HG03432 (cell line): Measurements from ENCODE around the gene RETREG1.
"Not testable (repeated sequence)": the region's sequence is repeated elsewhere in the genome, so short reads cannot be mapped to it uniquely, and the experiment has no call there.

Source experiments
- ATAC-seq: cut with Tn5 transposase; IDR thresholded peaks from one replicate; pipeline ENCODE4 v1.9.1; 2021; ENCODE audit warnings: mild to moderate bottlenecking, moderate library complexity; ENCODE audit not compliant: unreplicated experiment

The RETREG1 gene

DNA sequence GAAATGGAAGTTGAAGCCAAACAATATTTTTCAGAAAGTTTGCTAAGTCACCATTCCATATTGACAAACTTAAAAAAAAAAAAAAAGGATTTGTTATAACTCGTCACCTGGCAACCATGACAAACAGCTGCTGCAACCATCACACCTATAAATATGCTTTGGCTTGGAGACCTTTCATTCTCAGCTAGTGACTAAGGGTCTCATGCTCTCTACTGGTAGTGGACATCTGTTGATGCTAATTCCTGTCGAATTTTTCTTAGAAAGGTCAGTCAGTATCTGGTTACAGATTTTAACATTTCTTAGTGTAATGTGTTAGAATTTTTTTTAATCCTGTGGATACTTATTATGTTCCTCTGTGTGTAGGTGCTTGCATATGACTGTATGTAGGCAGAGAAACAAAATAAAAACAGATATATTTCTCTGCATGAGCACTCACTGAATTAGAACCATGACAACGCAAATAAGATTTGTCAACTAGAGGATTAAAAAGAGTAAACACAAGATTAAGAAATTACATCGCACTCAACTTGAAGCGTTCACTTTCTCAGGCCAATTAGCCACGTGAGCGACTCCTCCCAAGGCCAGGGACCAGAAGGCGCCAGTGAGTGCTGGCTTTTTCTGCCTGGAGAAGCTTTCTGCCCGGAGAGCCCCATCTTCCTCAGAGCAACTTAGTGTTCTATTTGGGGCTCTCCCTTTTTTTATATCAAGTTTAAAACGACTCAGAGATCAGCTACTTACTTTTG lies 124.2 kb downstream of the RETREG1 start:
- no peak for ATAC-seq

DNA sequence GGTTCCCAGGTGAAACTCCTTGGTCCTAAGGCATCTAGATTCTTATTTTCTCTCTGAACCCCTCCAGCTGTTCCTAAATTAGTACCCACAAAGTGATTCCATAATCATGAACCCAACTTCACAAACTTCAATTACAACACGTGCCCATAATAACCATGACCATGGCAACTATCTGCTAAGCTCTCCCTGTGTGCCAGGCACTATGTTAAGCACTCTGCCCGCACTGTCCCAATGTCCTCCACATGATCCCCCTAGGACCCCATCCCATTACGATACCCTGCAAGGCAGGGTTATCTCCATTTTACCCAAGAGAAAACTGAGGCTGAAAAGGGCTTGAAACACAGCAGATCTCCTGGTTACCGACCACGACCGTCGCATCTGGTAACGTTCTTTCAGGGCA lies 125.9 kb downstream of the RETREG1 start:
- ATAC-seq: no peak

DNA sequence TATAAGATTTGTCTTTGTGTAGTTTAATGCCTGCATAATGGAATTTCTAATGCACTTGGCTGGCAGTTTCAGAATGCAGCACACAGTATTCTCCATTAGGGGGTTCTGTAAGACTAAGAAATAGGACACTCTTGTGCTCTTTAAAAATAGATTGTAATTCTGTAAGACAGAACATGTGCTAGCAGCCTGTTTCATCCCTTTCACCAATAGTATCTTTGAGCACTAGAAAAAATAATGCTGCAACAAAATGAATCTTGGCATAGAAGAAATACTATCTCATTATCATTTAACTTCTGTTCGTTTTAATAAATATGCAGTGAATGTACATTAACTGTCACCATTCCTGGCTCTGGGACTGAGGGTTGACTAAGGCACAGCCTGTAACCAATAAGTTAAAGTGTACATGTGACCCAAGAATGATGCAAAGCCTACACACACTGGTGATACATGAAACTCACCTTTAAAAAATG lies 127.4 kb downstream of the RETREG1 start:
- ATAC-seq: peak; percentile 85

DNA sequence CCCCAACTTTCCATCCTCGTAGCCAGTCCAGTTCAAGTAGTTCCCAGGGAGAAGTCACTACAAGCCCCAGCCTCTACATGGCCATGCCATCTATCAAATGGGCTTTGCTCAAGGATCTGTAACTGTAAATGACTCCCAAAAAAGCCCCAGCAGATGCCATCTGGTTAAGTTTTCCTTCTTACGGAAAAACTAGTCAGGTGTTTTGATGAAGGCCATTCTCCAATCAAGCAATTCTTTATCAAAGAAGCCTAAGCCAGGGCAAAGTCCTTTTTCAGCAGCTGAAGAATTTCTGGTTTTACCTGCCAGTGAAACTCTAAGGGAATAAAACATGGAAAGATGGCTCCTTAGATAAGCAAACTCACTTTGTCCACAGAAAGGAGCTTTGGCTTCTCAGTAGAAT lies 129.3 kb downstream of the RETREG1 start:
- ATAC-seq: no peak

DNA sequence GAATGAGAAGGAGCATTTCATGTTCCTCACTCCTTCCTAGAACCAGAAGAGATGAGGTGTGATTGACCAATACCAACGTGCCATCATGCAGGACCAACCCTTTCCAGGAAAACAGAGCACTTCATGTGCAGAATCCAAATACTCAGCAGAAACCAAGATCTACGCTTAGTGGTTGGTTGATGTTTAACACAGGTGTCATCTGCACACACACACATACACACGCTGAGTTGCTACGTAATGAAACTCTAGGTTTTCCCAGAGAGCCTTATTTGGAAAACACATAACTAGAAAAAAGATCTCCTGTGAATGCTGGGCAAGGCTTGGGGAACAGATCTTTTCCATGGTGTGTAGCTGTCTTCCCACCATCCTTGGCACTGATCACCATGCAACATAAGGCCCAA lies 130.1 kb downstream of the RETREG1 start:
- ATAC-seq: no peak

DNA sequence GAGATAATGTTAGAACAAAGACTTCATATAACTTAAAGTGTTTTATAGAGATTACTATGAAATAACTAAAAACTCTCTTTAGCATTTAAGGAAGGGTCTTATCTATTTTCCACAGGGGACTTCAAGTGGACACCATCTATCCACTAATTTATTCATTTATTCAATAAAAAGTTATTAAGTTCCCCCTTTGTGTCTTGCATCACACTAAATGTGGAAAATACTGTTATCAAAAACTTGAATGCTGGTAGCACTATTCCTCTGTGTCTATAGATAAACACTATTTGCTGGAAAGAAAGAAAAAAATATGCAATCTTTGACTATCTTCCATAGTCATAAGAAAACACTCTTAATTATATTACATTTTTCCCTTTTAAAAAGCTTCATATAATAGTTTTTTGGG lies 131.1 kb downstream of the RETREG1 start:
- ATAC-seq: no peak

DNA sequence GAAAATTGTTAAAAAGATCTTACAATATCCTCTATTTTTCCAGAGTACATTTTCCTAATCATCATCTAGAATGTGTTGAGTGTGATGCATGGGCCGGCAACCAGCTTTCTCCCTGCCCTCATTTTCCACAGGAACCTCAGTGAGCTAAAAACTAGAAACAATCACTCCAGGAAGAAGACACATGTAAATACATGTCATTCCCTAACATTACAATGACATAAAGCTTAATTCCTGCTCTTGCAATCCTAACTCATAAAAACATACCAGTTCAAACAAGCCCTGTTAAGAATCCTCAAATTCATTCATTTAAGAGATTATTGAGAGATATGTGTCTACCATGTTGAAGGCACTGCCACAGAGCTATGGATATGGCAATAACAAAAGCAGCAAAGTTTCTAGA lies 132.7 kb downstream of the RETREG1 start:
- no peak for ATAC-seq

DNA sequence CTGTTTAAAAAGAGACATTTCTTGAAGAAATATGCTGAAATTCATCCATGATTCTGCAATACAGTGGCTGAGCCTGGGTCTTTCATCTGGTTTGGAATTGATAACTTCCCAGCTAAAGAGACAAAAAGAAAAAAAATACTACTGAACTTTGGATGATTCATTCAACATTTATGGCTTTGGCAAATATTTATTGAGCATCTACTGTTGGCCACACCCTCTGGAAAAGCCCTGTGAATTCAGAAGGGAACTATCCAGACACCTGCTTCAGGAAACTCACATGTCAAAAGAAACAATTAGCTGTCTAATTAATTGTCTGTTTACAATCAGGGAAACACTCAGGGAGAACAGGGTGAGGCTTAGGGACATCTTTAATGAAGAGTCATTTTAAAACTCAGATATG lies 133.4 kb downstream of the RETREG1 start:
- no peak for ATAC-seq

DNA sequence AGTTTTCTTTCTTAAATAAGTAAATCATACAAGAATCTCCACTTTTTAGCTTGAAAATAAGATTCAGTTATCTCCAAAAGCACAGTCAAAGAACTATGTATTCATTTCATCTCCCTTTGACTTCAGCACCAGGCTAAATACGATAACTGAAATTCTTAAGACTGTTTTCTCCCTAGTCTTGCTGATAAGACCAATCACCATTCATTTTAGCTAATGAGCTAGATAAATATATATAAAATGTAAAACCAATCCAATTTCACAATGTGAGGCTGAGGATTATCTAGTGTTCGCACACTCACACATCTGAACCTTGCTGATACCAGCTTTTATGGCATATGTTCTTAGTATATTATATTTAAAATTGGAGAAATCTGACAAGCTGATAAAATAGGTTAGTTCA lies 133.9 kb downstream of the RETREG1 start:
- ATAC-seq: no peak

DNA sequence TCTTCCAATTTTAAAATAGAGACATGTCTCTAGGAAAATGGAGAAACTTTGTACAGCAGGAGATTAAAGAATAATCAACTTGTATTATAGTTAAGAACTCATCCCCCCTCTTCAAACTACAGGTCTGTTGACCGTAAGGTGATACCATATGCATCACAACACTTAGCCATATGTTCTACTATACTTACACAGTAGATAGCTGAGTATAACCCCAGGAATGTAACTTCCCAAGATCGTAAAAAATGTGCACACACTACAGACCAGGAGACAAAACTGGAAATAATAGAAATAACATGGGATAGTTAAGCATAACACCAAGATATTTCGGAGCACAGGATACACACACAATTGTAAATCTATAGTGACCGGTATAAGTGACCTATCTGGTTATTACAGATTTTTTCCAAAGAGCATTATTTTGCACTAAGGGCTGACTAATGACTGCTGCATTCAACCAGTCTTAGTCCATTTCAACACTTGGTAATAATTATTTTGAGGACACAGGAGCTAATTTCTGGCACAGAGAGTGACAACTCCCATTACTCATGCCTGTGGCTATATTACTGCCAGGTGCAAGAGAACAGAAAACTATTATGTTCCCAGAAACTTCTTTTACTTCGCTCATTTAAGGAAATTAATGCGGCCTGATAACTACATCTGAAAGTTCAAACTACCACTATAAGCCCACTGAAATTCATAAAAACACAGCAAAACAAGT lies 135.8 kb downstream of the RETREG1 start:
- ATAC-seq: no peak

DNA sequence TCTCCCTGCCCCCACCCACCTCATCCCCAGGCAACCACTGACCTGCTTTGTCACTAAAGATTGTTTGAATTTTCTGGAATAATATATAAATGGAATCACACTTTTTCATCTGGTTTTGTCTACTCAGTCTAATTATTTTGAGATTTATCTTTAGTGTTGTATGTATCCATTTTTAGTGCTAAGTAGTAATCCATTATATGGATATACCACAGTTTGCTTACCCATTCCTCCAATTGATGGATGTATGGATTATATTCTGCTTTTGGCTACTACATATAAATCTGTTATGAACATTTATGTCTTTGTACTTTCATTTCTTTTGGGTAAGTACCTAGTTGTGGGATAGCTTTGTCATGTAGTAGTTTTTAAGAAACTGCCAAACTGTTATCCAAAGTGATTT lies 136.7 kb downstream of the RETREG1 start:
- no peak for ATAC-seq

DNA sequence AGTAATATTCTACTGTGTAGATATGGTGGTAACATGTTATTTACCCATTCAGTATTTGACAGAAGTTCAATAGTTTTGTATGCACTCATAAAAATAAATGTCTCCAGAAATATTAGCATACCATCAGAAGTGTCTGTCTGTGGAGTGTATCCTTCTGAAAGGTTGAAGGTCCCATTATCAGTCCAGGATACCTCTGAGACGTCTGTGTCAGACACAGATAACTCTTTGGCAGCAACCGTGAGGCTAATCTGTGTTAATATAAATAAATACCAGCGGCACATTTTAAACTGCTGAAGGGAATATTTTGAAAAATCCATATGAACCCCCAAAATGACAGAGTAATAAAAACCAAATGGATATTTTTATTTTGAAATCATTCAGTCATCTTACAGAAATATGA lies 139.3 kb downstream of the RETREG1 start:
- no peak for ATAC-seq

DNA sequence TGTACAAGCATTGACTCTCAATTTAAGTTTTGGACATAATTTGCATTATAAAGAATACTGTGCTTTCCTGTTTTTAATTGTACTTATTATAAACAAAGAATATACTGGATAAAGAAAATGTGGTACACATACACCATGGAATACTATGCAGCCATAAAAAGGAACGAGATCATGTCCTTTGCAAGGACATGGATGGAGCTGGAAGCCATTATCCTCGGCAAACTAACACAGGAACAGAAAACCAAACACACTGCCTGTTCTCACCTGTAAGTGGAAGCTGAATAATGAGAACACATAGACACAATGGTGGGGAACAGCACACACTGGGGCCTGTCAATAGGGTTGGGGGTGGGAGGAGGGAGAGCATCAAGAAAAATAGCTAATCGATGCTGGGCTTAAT lies 140.4 kb downstream of the RETREG1 start:
- not testable (repeated sequence) for ATAC-seq

DNA sequence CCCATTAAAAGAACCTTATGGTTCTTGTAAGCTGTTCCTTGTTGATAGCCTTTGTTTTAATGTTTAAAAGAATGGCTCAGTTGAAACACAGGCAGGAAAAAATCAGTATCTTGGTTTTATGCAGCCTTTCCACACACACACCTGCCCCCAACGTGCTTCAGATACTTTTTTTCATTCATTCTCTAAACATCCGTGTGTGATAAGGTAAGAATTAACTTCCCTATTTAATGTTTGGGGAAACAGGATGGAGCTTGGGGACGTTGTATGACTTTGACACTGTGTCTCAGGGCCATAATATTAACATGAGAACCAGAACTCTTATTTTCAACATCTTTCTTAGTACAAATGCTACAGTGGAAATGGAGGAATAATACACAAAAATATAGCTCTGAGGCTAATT lies 145.4 kb downstream of the RETREG1 start:
- ATAC-seq: no peak

DNA sequence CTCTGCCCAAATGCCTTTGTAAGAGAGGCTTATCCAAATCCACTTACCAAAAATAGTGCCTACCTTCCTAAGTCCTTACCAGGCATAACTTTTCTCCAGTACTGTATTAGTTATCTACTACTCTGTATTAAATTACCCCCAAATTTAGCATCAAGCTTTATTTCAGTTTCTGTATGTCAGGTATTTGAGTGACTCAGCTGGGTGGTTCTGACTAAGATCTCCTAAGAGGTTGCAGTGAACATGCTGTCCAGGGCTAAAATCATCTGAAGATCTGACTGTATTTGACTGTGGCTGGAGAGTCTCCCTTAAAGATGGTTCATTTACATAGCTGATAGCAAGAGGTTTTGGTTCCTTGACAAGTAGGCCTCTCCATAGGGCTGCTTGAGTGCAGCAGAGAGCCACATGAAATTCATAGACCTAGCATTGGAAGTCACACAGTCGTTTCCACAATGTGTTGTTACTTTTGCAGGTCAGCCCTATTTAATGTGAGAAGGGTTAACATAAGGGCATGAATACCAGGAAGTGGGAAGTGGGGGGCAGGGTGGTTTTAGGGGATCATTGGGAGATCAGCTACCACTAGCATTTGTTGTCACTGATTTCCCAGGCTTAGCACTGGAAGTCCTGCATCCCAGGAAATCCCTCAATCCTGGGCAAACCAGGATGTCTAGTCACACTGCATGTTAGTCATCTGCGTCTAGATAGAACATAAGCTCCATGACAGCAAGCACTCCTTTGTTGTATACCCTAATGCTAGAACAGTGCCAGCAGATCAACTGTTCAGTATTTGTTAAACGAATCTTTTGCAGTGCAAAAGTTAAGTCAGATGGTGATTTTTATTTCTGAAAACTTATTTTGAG lies 149.2 kb downstream of the RETREG1 start:
- ATAC-seq: peak; percentile 73

DNA sequence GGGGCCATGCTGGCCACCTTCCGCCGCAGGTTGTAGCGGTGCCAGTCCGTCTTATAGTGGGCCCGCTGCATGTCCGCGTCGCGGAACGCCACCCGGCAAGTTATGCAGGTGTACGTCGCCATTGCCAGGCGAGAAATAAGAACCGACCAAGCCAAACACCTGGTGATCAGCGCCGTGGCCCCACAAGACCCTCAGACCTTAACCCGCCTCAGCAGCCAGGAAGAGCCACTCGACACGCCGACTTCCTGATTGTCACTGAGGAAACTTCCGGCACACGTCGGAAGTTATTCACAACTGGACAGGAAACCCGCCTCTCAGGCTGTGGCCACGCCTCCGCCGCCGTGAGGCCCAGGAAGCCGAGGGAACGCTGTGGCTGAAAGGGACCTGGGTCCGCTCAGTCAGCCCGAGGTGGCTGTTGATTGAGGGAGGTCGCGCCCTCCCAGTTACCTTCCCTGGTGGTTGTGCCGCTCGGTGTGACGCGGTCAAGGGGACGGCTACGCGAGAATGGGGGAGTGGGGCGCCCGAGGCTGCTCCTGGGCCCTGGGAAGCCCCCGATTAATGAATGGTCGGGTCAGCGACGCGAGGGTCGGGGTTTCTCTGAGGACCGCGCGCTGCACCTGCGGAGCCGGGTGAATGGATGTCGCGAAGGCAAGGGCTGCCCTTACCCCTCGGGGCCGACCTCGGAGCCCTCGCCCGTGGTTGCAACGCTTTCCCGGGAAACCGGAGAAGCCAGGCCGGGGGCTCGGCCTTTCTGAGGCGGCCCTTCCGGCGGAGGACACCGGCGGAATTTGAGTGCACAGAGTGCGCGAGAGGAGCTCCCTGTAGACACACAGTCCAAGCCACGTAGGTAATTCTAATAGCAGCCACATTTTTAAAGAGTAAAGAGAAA lies 151.0 kb downstream of the RETREG1 start, which contains the start of gene ZNF622:
ZNF622 (minus strand) TSS at position 257 of the 889 bp plus-strand sequence; CDS start at position 122, 135 bp downstream.
- peak; percentile 90 for ATAC-seq

DNA sequence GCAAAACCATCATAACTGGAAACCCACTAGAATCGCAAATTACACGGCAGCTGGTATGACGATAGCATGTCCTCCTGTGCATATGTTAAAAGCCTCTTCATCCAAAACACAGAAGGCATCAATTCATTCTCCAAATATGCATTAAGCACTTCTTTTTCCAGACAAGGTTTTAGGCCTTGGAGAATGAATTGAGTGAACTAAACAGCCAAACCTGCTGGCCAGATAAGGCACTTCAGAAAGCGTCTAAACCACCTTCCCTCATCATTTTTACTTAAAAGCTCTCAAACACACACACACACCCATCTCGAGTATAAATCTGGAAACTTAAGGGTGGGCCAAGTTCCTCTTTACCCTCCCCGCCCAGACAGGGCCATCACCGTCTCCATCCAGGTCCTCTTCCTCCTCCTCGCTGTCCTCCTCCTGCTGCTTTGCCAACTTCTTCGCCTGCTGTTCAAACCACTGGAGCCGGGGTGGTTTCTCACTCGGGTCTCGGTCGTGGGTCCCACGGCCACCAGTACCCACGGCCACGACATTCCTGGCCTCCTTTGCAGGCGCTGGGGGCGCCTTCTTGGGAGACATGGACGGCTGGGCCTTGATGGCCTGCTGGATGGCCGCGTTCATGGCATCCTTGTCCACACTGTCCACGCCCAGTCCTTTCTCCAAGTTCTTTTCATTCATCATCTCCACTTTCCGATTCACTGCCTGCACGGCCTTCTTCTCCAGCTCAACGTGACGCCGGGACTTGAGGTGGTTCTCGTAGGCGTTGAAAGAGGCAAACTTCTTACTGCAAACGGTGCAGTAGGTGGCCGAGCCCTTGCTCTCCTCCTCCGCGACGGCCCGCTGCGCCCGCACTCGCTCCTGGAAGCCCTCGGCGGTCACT lies 151.9 kb downstream of the RETREG1 start:
- ATAC-seq: no peak

DNA sequence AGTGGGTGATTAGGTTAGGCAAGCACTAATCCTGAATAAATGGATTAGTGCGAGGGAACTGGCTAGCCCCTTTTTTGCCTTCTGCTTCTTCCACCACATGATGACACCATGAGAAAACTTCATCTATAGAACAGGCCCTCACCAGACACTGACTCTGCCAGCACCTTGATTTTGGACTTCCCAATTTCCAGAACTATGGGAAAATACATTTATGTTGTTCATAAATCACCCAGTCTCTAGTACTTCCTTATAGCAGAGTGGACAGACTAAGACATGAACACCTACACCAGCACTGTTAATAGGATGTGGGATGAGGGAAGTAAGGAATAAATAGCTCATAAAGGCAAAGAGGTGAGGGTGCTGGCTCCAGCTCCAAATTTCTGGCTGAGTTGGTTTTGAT lies 152.6 kb downstream of the RETREG1 start:
- no peak for ATAC-seq

DNA sequence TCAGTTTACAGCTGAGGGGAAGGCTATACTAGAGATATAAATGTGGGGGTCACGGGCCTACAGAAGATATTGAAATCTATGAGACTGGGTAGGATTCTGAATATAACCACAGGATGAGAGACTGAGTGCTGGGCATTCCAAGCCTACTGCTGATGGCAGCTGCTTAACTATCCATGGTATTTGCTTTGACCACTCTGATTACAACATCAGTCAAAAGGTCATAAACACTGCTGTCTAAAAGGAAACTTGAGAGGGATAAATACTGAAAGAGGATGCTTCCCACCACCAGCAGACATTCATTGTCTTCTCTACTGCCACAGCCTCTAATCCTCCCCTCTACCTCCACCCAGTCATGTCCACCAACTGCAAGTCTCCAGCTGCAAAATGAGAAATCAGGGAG lies 155.0 kb downstream of the RETREG1 start:
- no peak for ATAC-seq
